GM19324 (cell line): ENCODE results near the gene AKIP1.

Source experiments
- ATAC-seq: cut with Tn5 transposase; IDR thresholded peaks from one replicate; pipeline ENCODE4 v1.9.1; 2021; ENCODE audit warnings: mild to moderate bottlenecking, moderate library complexity; ENCODE audit not compliant: unreplicated experiment, low FRiP score

The AKIP1 gene

GRCh38 chr11:8956860-8957259 lies 45.9 kb downstream of the AKIP1 start:
- ATAC-seq = no peak

GRCh38 chr11:8959546-8960166 lies 48.7 kb downstream of the AKIP1 start:
- no peak for ATAC-seq

GRCh38 chr11:8961401-8961800 lies 50.4 kb downstream of the AKIP1 start:
- no peak for ATAC-seq

GRCh38 chr11:8962841-8963240 lies 51.9 kb downstream of the AKIP1 start:
- no peak for ATAC-seq

GRCh38 chr11:8963569-8964323 lies 52.8 kb downstream of the AKIP1 start:
- peak; percentile 72 for ATAC-seq

- ATAC-seq = peak; percentile 92
Measured at GRCh38 chr11:8964324-8965320, 53.6 kb downstream of the AKIP1 start, which contains the start of gene TMEM9B. Gene TMEM9B (minus strand): TSS chr11:8964442. CDS start chr11:8964313, 129 bp downstream.

GRCh38 chr11:8967184-8967583 lies 56.2 kb downstream of the AKIP1 start:
- ATAC-seq = no peak
